RWPE1 (cell line): ENCODE results near the gene ACAP3.
A peak's percentile ranks its signal among the peaks of the same experiment; 100 is the strongest.

Experiments used
- CTCF ChIA-PET: fragments of 350-600 bp; sonication (Branson Sonifier 250); formaldehyde crosslinking; extraction: SDS; loops from one replicate; lab custom pipeline; 2021; lab: Yijun Ruan, JAX
- POLR2A ChIA-PET: fragments of 400-600 bp; formaldehyde crosslinking; extraction: SDS; loops from one replicate; lab custom pipeline; 2020; ENCODE audit warnings: antibody characterized with exemption; ENCODE audit not compliant: low non-redundant PET; lab: Yijun Ruan, JAX
- DNase-seq: peaks from one replicate; pipeline ENCODE4 v3.0.0; 2012; ENCODE audit warnings: low spot score
- H3K27ac ChIP-seq: fragments of 450-650 bp; 2 replicates; pipeline ENCODE4 v1.5.1; 2017
- CTCF ChIP-seq: fragments of 450-650 bp; conservative IDR thresholded peaks from 2 replicates; pipeline ENCODE4 v1.5.1; 2017; ENCODE audit warnings: low read depth, mild to moderate bottlenecking

Gene ACAP3

GRCh38 chr1:1303736-1304135 lies 4.0 kb downstream of the ACAP3 start:
- POLR2A ChIA-PET: no interaction called here
- H3K27ac ChIP-seq: peak overlapping the region; percentile 100
- CTCF ChIA-PET: no interaction called here
- TF ChIP-seq CTCF: no peak
- no peak for DNase-seq

- ChIA-PET POLR2A (interaction anchor here (0.6 kb wide), 1 partner anchor 180 kb away, joined by 3 read pairs; no protein-coding TSS in a partner anchor), CTCF (no interaction called here)
- DNase-seq: no peak
- no peak for TF ChIP-seq CTCF
- H3K27ac ChIP-seq: peak overlapping the region; percentile 100
Measured at GRCh38 chr1:1302951-1303509, 4.7 kb downstream of the ACAP3 start.

GRCh38 chr1:1302006-1302430 lies 5.7 kb downstream of the ACAP3 start:
- POLR2A ChIA-PET: no interaction called here
- DNase-seq: no peak
- H3K27ac ChIP-seq: peak overlapping the region; percentile 100
- CTCF ChIA-PET: interaction anchor here (0.6 kb wide), 1 partner anchor 10 kb away, joined by 3 read pairs; no protein-coding TSS in a partner anchor
- peak; percentile 34 for TF ChIP-seq CTCF

GRCh38 chr1:1300352-1300739 lies 7.4 kb downstream of the ACAP3 start:
- H3K27ac ChIP-seq: peak overlapping the region; percentile 100
- DNase-seq: no peak
- ChIA-PET POLR2A (no interaction called here), CTCF (interaction anchor here (0.5 to 1.5 kb wide), 5 partner anchors 9 to 184 kb away, joined by 3 to 7 read pairs (median 5); partner anchors contain the start of gene C1orf159)
- no peak for TF ChIP-seq CTCF

DNA sequence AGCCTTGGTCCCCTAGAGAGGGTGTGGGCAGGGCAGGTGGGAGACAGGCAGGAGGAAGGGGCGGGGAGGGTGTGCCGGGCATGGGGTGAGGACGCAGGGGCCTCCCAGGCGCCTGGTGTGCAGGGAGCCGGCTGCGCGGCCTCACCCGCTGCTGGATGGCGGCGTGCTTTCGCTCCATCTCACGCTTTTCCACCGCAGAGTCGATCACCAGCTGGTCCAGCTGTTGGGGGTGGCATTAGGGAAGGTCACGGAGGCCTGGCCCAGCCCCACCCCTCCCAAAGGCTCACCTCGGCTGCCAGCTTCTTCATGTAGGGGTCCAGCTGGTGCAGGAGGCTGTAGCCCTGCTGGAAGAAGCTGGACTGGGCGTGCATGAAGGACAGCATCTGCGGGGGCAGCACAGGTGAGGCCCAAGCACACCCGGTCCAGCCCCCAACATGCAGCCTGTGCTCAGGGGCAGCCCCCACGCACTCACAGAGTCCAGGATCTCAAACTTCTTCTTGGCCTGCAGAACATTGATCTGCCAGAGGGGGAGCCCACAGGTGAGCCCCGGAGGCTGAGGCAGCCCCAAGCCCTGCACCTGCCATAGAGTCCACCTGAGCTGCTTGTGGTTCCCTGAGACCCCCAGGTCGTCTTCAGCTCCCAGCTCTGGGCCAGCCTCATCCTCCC lies 7.9 kb downstream of the ACAP3 start:
- no peak for DNase-seq
- peak; percentile 39 for TF ChIP-seq CTCF
- POLR2A ChIA-PET: no interaction called here
- CTCF ChIA-PET: interaction anchor here (0.6 to 1.5 kb wide), 4 partner anchors 8 to 184 kb away, joined by 3 to 7 read pairs (median 4); partner anchors contain the start of gene C1orf159
- peak overlapping the region; percentile 100 for H3K27ac ChIP-seq

GRCh38 chr1:1298861-1299685 lies 8.7 kb downstream of the ACAP3 start:
- POLR2A ChIA-PET: no interaction called here
- no peak for DNase-seq
- CTCF ChIA-PET: interaction anchor here (0.6 to 1.5 kb wide), 4 partner anchors 8 to 50 kb away, joined by 3 to 7 read pairs (median 4); no protein-coding TSS in a partner anchor
- H3K27ac ChIP-seq: peak overlapping the region; percentile 100
- TF ChIP-seq CTCF: no peak
